Sciatic nerve (tissue), 2 donors: ENCODE results near the gene GOLGA3. TPM values are rescaled to one million over a fixed set of nuclear protein-coding genes. Genes with fewer than 3 reads are reported as not detected.
"Not testable (repeated sequence)": the region's sequence is repeated elsewhere in the genome, so short reads cannot be mapped to it uniquely, and the experiment has no call there.

Source experiments
- ATAC-seq: fragments of 200-7000 bp; cut with Tn5 transposase; one replicate; pipeline ENCODE4 v1.9.1; 2020; ENCODE audit warnings: mild to moderate bottlenecking, moderate library complexity
- DNase-seq: peaks from one replicate; pipeline ENCODE4 v3.0.0-alpha.2; 2020; ENCODE audit warnings: low spot score
- intact Hi-C: fragments of 100-400 bp; cut with DNase I; formaldehyde crosslinking; loops from one replicate; pipeline ENCODE4 v1.14.2; 2022
- total RNA-seq: library from RNA; stranded (reverse); fragmentation: NEBNext Ultra II Directional; extraction: Animal tissue kit (Norgen Biotek cat#: 25700); gene quantifications from one replicate; pipeline ENCODE4 v1.2.1, GENCODE V29; 2021
- donor health status: DM: no; HTN: no; CAD: no.
- donor health status: DM: no; HTN: no; CAD: no.

Gene GOLGA3
- total RNA-seq, 1 donor from 2014 or later, result 60.6 TPM

DNA sequence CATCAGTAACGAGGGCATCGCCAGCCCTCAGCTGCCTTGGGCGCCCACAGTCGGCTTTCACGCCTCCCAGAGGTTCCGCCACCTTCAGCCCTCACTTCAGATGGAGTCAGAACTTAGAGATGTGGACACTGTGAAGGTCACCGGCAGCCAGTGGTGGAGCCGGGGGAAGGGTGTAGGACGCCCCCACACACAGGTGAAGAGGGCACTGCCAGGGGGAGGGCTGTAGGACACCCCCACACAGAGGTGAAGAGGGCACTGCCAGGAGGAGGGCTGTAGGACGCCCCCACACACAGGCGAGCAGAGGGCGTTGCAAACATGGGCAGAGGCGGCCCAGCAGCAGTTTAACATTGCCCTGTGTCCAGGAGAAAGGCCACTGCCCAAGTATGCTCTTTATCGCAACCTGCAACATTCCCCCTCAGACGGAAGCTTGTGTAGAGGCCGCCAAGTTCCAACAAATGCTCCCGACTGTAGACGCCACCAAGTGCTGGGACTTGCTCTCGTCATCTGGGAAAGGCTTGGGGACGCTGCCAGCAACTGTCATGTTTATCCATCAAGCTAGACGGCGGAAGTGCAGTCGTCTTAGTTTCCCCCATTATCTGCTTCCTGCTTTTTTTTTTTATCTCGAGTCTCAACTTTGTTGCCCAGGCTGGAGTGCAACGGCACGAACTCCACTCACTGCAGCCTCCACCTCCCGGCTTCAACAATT is 62.1 kb downstream of the GOLGA3 start:
- DNase-seq, result peak; percentile 74
- intact Hi-C loops, result no loop called here
- ATAC-seq, result no peak

DNA sequence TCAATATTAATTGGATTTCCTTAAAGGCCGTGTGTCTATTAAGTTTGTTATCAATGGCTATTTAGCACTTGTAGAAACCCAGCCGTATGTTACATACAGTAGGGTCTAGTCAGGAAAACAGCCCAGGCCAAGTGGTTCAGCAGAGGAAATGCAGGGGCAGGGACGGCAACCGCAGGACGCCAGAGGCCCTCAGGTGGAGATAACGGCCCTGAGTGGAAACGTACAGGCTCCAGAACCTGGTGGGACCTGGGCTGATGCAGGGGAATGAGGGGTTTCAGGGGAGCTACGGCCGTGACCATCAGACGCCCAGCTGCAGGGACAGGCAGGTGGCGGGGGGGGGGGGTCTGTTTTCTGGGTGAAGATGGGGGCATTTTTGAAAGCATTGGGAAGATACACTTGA is 63.3 kb downstream of the GOLGA3 start:
- no peak for DNase-seq
- intact Hi-C loops, result no loop called here
- no peak for ATAC-seq

DNA sequence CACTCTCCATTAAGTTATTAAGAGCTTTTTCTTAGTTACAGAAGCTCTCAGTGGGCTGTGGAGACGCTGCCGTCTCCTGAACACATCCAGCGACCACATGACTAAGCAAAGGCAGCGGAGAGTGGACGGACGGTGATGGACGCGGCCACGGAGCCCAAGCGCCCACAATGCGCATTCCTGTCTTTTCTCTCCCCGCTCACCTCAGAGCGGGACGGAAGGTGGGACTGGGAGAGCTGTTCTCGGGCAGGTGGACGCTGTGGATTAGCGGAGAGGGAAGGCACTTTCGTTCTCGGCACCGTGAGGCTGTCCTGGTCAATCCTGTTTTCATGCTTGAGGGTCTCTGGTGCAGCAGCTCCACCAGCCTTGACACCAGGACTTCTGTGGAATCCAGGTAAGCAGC is 64.4 kb downstream of the GOLGA3 start:
- DNase-seq, result no peak
- ATAC-seq, result no peak
- intact Hi-C loops, result no loop called here

DNA sequence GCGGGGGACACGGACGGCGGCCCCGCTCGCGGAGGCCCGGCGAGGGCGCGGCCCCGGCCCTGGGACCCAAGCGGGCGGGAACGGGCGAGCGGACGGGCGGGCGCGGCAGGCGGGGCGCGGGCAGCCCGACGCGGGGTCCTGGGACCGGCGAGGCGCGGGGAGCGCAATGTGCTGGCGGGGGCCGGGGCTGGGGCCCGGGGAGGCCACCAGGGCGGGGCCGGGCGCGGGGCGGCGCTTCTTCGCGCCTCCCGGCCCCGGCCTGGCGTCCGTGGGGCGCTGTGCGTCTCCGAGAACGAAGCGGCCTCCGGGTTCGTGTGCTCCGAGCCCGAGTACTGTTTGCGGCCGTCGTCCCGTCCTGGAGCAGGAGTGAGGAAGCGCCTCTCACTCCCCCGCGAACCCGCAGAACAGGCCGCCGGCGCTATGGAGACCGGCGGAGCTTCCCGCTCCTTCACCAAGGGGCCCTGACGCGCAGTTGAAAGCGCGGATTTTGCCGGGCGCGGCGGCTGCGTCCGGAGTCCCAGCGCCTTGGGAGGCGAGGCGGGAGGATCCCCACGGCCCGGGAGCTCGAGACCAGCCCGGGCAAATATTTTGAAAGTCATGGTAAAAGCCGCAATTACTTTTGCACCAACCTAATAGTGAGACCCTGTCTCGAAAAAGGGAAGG is 66.6 kb downstream of the GOLGA3 start:
- intact Hi-C loops, result no loop called here
- peak; percentile 91 for DNase-seq
- peak; percentile 96 for ATAC-seq

DNA sequence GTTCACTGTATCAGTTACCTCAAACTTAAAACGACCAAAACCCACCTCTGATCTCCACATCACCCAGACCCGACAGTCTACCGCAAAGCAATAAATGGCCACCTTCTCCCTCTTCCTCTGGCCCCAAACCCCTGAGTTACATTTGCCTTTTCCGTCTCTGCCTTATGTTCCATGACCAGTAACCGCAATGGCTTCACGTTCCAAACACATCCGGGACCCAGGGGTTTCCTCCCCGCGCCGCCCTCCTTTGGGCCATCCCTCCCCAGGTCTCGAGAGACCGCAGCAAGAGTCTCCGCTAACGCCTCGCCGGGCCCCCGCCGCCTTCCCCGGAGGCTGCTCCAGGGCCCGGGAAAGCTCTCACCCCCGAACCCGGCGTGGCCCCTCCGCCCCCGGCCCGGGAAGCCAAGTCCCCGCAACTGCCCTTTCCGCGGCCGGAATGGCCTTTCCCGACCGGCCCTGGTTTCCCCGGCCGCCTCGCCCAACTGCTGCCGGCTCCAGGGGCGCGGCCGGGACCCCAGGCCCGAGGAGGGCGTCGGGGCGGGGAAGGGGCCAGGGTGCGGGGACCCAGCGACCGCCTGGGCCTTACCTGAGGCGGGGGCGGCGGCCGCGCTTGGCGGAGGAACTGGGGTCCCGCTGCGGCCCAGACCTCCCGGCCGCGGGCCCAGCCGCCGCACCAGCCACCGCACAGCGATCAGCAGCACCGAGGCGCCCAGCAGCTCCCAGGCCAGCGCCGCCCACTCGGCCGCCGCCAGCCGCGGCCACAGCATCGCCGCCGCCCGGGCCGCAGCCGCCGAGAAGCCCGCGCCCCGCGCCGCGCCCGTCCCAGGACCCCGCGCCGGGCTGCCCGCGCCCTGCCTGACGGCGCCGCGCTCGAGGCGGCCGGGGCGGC is 67.4 kb downstream of the GOLGA3 start, which contains the start of gene ANKLE2:
TSS of gene ANKLE2 (minus strand) at position 801 of the 889 bp plus-strand sequence. CDS start at position 767, 34 bp downstream.
- intact Hi-C loops, result no loop called here
- ATAC-seq, result peak; percentile 21
- no peak for DNase-seq

DNA sequence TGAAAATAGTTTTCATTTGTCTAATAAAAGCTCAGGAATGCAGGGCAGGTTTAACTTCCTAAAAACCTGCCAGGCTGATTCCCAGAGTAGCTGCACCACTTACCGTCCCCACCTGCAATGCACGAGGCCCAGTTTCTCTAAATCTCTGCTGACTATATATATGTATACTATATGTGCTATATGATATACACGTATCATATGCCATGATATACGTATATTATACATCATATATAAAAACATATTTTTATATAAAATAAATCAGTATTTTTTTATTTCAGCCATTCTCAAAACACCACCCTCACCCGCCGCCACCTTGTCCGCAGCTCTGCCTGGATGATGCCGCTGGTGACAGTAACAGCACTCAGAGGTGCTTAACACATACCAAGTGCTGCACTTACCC is 69.3 kb downstream of the GOLGA3 start:
- ATAC-seq, result no peak
- intact Hi-C loops, result no loop called here

DNA sequence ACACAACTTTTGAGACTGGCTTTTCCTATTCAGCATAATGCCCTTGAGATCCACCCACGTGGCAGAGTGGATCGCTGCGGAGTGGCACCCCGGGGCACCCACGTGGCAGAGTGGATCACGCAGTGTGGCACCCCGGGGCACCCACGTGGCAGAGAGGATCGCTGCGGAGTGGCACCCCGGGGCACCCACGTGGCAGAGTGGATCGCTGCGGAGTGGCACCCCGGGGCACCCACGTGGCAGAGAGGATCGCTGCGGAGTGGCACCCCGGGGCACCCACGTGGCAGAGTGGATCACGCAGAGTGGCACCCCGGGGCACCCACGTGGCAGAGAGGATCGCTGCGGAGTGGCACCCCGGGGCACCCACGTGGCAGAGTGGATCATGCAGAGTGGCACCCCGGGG is 69.8 kb downstream of the GOLGA3 start:
- intact Hi-C loops, DNase-seq, ATAC-seq: not testable (repeated sequence)

More for the DNA sequence above, 69.3 kb downstream of the GOLGA3 start:
- DNase-seq, result no peak

DNA sequence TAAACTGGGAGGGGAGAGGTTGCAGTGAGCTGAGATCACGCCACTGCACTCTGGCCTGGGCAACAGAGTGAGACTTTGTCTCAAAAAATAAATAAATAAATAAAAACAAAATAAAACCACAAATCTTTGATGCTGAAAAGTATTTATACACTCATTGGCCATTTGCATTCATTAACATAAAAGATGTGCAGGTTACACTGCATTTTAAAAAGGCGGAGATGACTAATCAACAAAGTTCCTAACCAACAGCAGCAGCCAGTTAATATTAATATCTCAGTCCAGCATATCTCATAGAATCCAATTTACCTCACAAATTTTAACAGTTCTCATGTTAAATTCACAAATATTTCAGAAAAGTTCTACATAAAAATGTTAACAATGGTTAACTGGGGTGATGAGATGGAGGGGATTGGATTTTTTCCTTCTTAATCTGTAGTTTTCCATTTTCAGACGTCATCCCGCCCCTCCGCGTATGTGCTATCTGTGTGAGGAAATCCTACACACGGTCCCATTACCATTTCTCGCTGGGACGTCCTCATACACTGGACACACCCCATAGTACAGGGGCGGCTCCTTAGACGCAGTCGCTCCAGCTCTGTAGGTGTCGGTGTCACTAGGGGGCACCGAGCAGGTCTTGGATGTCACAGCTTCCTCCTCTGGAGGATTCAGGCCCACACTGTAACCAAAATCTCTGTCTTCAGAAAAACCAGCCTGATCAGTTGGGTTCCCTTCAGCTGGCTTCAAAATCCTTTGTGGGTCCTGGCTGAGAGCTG is 74.3 kb downstream of the GOLGA3 start:
- intact Hi-C loops, result no loop called here
- DNase-seq, result no peak
- no peak for ATAC-seq

DNA sequence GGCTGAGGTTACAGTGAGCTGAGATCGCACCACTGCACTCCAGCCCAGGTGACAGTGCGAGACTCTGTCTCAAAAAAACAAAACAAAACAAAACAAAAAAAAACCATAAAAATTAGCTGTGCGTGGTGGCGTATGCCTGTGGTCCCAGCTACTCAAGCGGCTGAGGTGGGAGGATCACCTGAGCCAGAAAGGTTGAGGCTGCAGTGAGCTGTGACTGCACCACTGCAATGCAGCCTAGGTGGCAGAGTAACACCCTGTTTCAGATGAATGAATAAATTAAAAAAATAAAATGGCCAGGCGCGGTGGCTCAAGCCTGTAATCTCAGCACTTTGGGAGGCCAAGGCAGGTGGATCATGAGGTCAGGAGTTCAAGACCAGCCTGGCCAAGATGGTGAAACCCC is 75.0 kb downstream of the GOLGA3 start:
- DNase-seq, ATAC-seq, intact Hi-C loops: not testable (repeated sequence)

DNA sequence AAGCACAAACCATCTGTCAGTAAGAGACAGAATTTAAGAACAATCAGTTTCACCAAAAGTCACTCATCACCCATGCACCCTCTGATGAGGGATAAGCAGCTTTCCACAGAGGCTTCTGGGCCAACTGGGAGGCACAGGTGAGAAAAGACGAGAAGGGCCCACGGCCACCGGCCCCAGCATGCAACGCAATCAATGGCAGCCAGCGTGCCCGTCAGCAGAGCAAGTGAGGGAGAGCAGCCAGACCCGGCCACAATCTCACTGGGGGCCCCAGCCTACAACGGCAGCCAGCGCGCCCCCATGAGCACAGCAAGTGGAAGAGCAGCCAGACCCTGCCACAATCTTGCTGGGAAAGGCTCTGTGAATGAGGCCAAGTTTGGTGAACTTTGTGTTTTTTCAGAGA is 80.3 kb downstream of the GOLGA3 start:
- ATAC-seq (no peak), DNase-seq (no peak)
- intact Hi-C loops, result no loop called here

DNA sequence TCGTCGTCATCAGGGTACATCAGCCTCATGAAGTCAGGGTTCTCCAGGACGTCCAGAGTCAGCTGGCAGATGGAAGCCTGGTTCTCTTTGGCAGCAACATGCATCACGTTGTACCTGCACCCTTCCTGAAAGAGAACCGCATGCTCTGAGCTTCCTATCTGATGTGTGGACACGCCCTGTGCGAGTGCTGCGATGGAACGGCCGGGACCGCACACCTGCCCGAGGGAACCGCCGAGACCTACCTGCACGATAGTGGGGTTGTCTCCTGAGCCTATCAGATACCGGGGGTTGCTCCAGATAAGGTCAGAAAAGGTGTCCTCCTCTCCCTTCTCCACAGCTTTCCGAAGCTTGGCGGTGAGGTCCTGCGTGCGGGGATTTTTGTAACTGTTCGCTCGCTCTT is 80.8 kb downstream of the GOLGA3 start:
- intact Hi-C loops, result no loop called here
- ATAC-seq, result no peak
- DNase-seq, result no peak

DNA sequence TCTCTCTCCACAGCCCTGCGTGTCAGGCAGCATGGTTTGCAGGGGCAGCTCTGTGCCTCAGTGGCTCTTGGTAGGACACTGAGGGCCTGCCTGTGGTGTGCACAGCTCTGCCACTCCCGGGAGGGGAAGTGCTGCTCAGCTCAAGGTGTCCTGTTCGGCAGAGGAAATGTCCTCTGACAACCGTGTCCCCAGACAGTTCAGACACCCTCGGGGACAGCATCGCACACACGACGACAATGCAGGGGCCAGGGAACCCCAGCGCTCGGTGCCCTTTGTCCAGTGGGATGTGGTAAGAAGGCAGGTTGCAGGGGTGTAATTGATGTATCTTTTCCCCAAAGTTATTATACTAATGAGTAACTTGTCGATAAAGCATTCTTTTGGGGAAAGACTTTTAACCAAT is 81.3 kb downstream of the GOLGA3 start:
- ATAC-seq, result no peak
- intact Hi-C loops, result no loop called here
- DNase-seq, result no peak

DNA sequence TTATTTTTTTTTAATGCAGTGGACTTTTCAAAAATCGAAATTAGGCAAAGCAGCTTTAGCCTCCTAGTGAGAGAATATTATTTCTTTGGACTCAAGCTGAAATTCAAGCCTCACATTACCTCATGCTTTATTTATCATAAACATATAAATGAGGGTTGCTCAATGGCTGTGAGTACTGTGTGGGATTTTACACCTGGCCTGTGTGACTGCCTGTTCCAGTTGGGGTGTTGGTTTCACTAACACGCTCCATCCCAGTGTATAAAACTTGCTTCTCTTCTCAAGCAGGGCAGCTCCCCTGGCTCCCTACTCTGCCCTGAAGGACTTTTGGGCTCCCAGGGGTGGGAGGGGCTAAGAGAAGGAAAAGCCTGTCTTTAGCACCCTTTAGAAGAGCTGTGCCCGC is 82.1 kb downstream of the GOLGA3 start:
- ATAC-seq, result no peak
- no peak for DNase-seq
- intact Hi-C loops, result no loop called here

DNA sequence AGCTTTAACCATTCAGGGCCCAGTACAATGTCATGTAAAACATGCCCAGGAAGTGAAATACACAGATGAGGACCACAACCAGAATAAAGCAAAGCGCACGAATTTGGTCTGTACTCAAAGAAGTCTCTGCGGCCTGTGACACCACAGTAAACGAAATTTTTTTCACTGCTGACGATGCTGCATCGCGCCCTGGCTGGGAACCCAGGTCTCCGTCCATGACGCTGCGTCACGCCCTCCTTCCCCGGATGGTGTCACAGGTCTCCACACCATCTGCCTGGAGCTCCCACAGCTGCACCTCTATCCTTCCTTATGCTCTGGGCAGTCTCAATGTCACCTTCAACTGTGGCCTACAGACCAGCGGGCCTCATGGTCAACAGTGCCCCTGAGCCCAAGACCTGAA is 84.8 kb downstream of the GOLGA3 start:
- intact Hi-C loops, result no loop called here
- ATAC-seq (no peak), DNase-seq (no peak)

DNA sequence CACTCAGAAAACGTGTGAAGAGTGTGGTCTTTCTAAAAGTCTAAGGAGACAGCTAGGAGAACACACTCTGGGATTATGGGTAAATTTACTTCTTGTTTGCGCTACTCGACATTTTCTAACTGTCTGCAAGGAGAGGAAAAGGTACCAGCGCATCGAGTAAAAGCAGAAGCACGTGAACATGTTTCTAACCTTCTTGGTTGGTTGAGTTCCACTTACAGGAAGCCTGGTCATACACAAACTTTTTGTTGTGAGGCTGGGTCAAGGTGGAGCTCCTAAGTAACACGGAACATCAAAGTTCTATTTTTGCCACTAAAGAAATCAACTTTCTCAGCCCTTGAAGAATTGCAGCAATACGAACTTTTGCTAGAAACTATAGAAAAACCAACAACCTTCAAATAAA is 87.0 kb downstream of the GOLGA3 start:
- ATAC-seq (no peak), DNase-seq (no peak)
- intact Hi-C loops, result no loop called here

DNA sequence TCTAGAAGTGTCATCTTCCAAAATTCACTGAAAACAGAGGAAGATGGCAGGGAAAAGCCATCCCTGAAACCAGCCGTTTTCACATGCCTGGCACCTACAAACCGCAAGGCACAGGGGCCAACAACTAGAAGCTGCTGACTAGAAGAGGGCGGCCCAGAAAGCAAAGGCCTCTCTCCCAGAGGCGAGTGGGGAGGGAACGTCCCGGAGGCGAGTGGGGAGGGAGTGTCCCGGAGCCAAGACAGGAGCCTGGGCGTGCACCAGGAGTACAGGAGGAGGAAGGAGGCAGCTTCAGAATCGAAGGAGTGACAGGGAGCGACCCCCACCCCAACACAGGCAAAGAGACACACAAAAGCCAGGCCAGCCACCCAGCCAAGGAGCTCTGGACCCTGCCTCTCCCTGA is 88.0 kb downstream of the GOLGA3 start:
- DNase-seq (no peak), ATAC-seq (no peak)

DNA sequence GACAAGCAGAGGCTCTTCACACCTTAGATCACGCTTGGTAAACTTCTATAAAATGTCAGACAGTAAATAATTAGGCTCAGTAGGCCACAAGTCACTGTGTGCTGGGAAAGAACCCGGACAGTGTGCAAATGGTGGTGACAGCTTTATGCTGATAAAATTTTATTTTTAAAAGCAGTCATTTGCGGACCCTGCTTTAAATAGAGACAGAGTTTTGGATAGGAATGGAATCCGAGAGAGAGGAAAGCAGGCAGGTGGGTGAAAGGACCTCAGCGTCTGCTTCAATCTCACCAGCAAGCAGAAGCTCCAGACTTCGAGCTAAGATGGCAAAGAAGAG is 88.4 kb downstream of the GOLGA3 start:
- no peak for ATAC-seq
- intact Hi-C loops, result no loop called here

More for the DNA sequence above, 88.0 kb downstream of the GOLGA3 start:
- intact Hi-C loops, result no loop called here

DNA sequence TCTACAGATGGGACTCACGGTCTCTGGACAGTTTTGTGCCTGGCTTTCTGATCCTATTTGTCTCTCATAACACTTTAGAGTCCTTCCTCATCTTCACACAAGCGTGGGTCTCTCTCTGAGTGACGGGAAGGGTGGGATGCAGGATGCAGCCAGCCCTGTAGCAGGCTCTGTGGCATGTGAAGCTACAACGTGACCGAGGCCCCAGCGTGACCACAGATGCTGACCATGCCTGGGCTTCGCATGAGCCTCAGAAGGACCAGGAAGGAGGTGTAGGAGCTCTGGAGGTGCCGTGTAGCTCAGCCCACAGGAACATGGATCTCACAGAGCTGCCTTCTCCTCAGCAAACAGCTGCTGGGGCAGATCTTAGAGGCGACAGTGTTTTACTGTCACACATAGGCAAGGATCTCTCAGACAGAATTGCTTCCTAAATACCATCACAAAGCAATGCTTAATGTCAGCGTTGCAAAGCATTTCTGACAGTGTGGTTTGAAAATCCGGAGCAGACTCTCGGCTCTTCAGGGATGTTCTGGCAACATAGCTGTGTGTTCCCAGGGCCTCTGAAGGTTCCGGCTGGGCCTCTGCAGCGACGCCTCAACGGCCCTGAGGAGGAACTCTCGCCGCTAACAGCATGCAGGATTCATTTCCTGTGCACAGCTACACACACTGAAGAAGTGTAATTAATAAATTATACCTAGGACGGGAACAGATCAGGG is 88.9 kb downstream of the GOLGA3 start:
- ATAC-seq, result no peak
- no peak for DNase-seq
- intact Hi-C loops, result no loop called here

More for the DNA sequence above, 88.4 kb downstream of the GOLGA3 start:
- no peak for DNase-seq
